IPS DF 6.9 (cell line): ENCODE data around the gene ZC3H12C.
A peak's percentile ranks its signal among the peaks of the same experiment; 100 is the strongest.

ENCODE experiments used
- DNase-seq: peaks from one replicate; pipeline ENCODE4 v3.0.0-alpha.2; 2013; ENCODE audit warnings: low read depth, low spot score
- H3K27ac ChIP-seq: one replicate; pipeline ENCODE4 v1.5.1; 2013; ENCODE audit warnings: low read length, control low read depth
- H3K27me3 ChIP-seq: 2 replicates; pipeline ENCODE4 v1.6.1; 2013; ENCODE audit warnings: mild to moderate bottlenecking, low read length; ENCODE audit not compliant: control insufficient read depth, insufficient read depth
- H3K36me3 ChIP-seq: 2 replicates; pipeline ENCODE4 v1.6.1; 2013; ENCODE audit warnings: low read length; ENCODE audit not compliant: control insufficient read depth, insufficient read depth
- H3K4me1 ChIP-seq: 2 replicates; pipeline ENCODE4 v1.6.1; 2013; ENCODE audit warnings: low read length; ENCODE audit not compliant: control insufficient read depth, insufficient read depth
- H3K4me3 ChIP-seq: 2 replicates; pipeline ENCODE4 v1.5.1; 2013; ENCODE audit warnings: mild to moderate bottlenecking, low read length
- H3K9me3 ChIP-seq: 2 replicates; pipeline ENCODE4 v1.6.1; 2013; ENCODE audit warnings: low read length, inconsistent platforms; ENCODE audit not compliant: control insufficient read depth, insufficient read depth
- WGBS: extraction: QIAGEN DNeasy Blood & Tissue Kit; methylation state at CpG from one replicate; pipeline ENCODE4 v1.1.7; 2013; ENCODE audit warnings: mixed read lengths, missing lambda C conversion rate; ENCODE audit not compliant: insufficient read length, insufficient coverage; 5-methylcytosine and 5-hydroxymethylcytosine counted together

The ZC3H12C gene

GRCh38 chr11:110161061-110161460 lies 67.9 kb downstream of the ZC3H12C start:
- no CpG with 5 or more reads among the region's 9 CpGs for WGBS
- no peak for DNase-seq
- Histone ChIP-seq H3K9me3 (no peaks in the 10 kb centered on the region; the same call in 1 of the 2 replicates), H3K4me1 (no peaks in the 10 kb centered on the region), H3K36me3 (0 out of 2 replicates have a peak, but pooled peaks cover 5% of the 10 kb centered on the region), H3K27ac (no peak overlapping the region), H3K27me3 (no peaks in the 10 kb centered on the region; the same call in 1 of the 2 replicates), H3K4me3 (no peak overlapping the region)

- H3K9me3 ChIP-seq, result no peaks in the 10 kb centered on the region; the same call in 1 of the 2 replicates
- DNase-seq, result no peak
- H3K4me1 ChIP-seq, result no peaks in the 10 kb centered on the region
- H3K27me3 ChIP-seq, result no peaks in the 10 kb centered on the region; the same call in 1 of the 2 replicates
- 0 out of 2 replicates have a peak, but pooled peaks cover 5% of the 10 kb centered on the region for H3K36me3 ChIP-seq
- no peak overlapping the region for H3K4me3 ChIP-seq
- H3K27ac ChIP-seq, result no peak overlapping the region
Observed at GRCh38 chr11:110162216-110162615, 69.0 kb downstream of the ZC3H12C start.

GRCh38 chr11:110165039-110165925 lies 72.1 kb downstream of the ZC3H12C start:
- Histone ChIP-seq H3K9me3 (no peaks in the 10 kb centered on the region; the same call in 1 of the 2 replicates), H3K4me3 (no peak overlapping the region), H3K27ac (no peak overlapping the region), H3K36me3 (0 out of 2 replicates have a peak, but pooled peaks cover 5% of the 10 kb centered on the region), H3K27me3 (no peaks in the 10 kb centered on the region), H3K4me1 (no peaks in the 10 kb centered on the region)
- no CpG with 5 or more reads among the region's 28 CpGs for WGBS
- DNase-seq, result no peak

GRCh38 chr11:110168033-110168803 lies 75.0 kb downstream of the ZC3H12C start:
- DNase-seq, result no peak
- no peaks in the 10 kb centered on the region for H3K4me1 ChIP-seq
- H3K27ac ChIP-seq, result no peak overlapping the region
- no peaks in the 10 kb centered on the region; the same call in 1 of the 2 replicates for H3K9me3 ChIP-seq
- no peak overlapping the region for H3K4me3 ChIP-seq
- H3K36me3 ChIP-seq, result 0 out of 2 replicates have a peak, but pooled peaks cover 5% of the 10 kb centered on the region
- H3K27me3 ChIP-seq, result no peaks in the 10 kb centered on the region
- no CpG with 5 or more reads among the region's 5 CpGs for WGBS

- Histone ChIP-seq H3K27ac (no peak overlapping the region), H3K4me1 (peaks cover 1% of the 10 kb centered on the region; the same call in 1 of the 2 replicates), H3K9me3 (no peaks in the 10 kb centered on the region; the same call in 1 of the 2 replicates), H3K36me3 (0 out of 2 replicates have a peak, but pooled peaks cover 5% of the 10 kb centered on the region), H3K27me3 (no peaks in the 10 kb centered on the region), H3K4me3 (no peak overlapping the region)
- no CpG with 5 or more reads among the region's 2 CpGs for WGBS
- no peak for DNase-seq
Observed at GRCh38 chr11:110169738-110170137, 76.5 kb downstream of the ZC3H12C start.

GRCh38 chr11:110172468-110173065 lies 79.4 kb downstream of the ZC3H12C start:
- Histone ChIP-seq H3K4me1 (peaks cover 9% of the 10 kb centered on the region), H3K36me3 (no peaks in the 10 kb centered on the region), H3K27ac (no peak overlapping the region), H3K4me3 (no peak overlapping the region), H3K9me3 (no peaks in the 10 kb centered on the region), H3K27me3 (no peaks in the 10 kb centered on the region)
- no peak for DNase-seq
- WGBS, result no CpG with 5 or more reads among the region's 11 CpGs

GRCh38 chr11:110173811-110174644 lies 80.8 kb downstream of the ZC3H12C start:
- DNase-seq, result peak; percentile 88
- no peak overlapping the region for H3K4me3 ChIP-seq

GRCh38 chr11:110174645-110175310 lies 81.6 kb downstream of the ZC3H12C start:
- H3K4me3 ChIP-seq, result no peak overlapping the region
- no peaks in the 10 kb centered on the region for H3K9me3 ChIP-seq
- no peaks in the 10 kb centered on the region for H3K36me3 ChIP-seq
- peaks cover 9% of the 10 kb centered on the region for H3K4me1 ChIP-seq
- H3K27me3 ChIP-seq, result no peaks in the 10 kb centered on the region
- no CpG with 5 or more reads among the region's 6 CpGs for WGBS
- no peak for DNase-seq
- H3K27ac ChIP-seq, result no peak overlapping the region

More at GRCh38 chr11:110173811-110174644, 80.8 kb downstream of the ZC3H12C start:
- Histone ChIP-seq H3K4me1 (peaks cover 9% of the 10 kb centered on the region), H3K27ac (no peak overlapping the region), H3K36me3 (no peaks in the 10 kb centered on the region), H3K27me3 (no peaks in the 10 kb centered on the region), H3K9me3 (no peaks in the 10 kb centered on the region)
- WGBS, result no CpG with 5 or more reads among the region's 14 CpGs

GRCh38 chr11:110176366-110177085 lies 83.3 kb downstream of the ZC3H12C start:
- Histone ChIP-seq H3K27ac (no peak overlapping the region), H3K9me3 (no peaks in the 10 kb centered on the region), H3K4me1 (peaks cover 9% of the 10 kb centered on the region), H3K36me3 (no peaks in the 10 kb centered on the region), H3K4me3 (no peak overlapping the region), H3K27me3 (no peaks in the 10 kb centered on the region)
- WGBS, result no CpG with 5 or more reads among the region's 12 CpGs
- no peak for DNase-seq
